Peyer's patch (tissue), 4 donors: Measurements from ENCODE around the gene IGFBP5. TPM values are rescaled to one million over a fixed set of nuclear protein-coding genes. Genes with fewer than 3 reads are reported as not detected.

Source experiments
- DNase-seq, 3 donors: peaks; one replicate each; pipeline ENCODE4 v3.0.0-alpha.2; 2017 to 2019
- H3K27ac ChIP-seq, 4 donors: fragments of 200-600 bp; sonication (generic); one replicate each; pipeline ENCODE4 v1.5.1; 2016 to 2019
- H3K27me3 ChIP-seq, 2 donors: fragments of 200-600 bp; sonication (generic); one replicate each; pipeline ENCODE4 v1.5.1; 2019
- H3K36me3 ChIP-seq, 3 donors: fragments of 200-600 bp; sonication (generic); one replicate each; pipeline ENCODE4 v1.5.1; 2016 to 2019
- H3K4me1 ChIP-seq, 4 donors: fragments of 200-600 bp; sonication (generic); one replicate each; pipeline ENCODE4 v1.5.1; 2016 to 2019
- H3K4me3 ChIP-seq, 4 donors: fragments of 200-600 bp; sonication (generic); 1 replicate in 3 of 4; 2 replicates in 1 of 4; pipeline ENCODE4 v1.5.1; 2016 to 2019; ENCODE audit warnings: mild to moderate bottlenecking in 1 of 4
- H3K9me3 ChIP-seq, 4 donors: fragments of 200-600 bp; sonication (generic); one replicate each; pipeline ENCODE4 v1.5.1; 2016 to 2019; ENCODE audit warnings: mild to moderate bottlenecking in 1 of 4
- POLR2A ChIP-seq, 2 donors: fragments of 450-650 bp; IDR thresholded peaks; one replicate each; pipeline ENCODE4 v1.5.1; 2017; ENCODE audit warnings: antibody characterized with exemption in 2 of 2, mild to moderate bottlenecking in 2 of 2, moderate library complexity in 2 of 2
- total RNA-seq, 4 donors: library from RNA; depleted of rRNA; stranded (reverse); fragments of >200 nt; gene quantifications; one replicate each; pipeline ENCODE4 v1.1.0, GENCODE V29; 2016
- TF ChIP-seq, protein P1 (sequence below), 6 experiments: fragments of 450-650 bp in 4 of 6; fragments of 200-600 bp in 2 of 6; sonication (generic) in 1 of 6; IDR thresholded peaks; one replicate each; pipeline ENCODE4 v1.5.1; 2017 to 2019; ENCODE audit warnings: antibody characterized with exemption in 6 of 6, mild to moderate bottlenecking in 3 of 6, moderate library complexity in 1 of 6

Gene IGFBP5
- total RNA-seq: 100 to 1,000 TPM in 1 of 4 donors, 10 to 100 TPM in 3; 41.5 to 183 (median 75.0) TPM

DNA sequence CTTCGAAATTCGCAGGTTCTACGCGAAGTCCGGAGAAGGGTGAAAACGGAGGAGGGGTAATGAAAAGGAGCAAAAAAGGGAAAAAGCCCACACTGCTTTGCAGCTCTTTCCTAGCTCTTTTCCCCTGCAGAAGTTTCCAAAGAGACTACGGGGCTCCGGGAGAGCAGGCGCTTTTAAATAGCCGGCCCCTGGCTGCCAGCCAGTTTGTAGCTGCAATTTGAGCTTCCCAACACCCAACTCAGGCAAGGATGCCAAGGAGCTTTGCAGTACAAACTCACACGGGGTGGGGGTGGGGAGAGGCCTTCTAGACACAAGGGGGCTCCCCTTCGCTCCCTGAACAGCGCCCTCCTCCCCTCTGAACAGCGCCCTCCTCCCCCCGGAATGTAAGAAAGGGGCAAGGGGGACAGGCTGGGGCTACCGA is at the start of gene IGFBP5:
IGFBP5 (minus strand) TSS at position 149 of the 421 bp plus-strand sequence. CDS start 774 bp downstream, outside the sequence.
- Histone ChIP-seq H3K27me3 (peaks cover 0 to 24% of the 10 kb centered on the region in 2 donors), H3K27ac (peak within 1 kb of the TSS; percentile 62 to 87 (median 70)), H3K4me3 (peak within 1 kb of the TSS; percentile 36 to 64 (median 45)), H3K4me1 (peaks cover 0 to 34% (median 5%) of the 10 kb centered on the region in 4 donors), H3K36me3 (no peaks in the 10 kb centered on the region), H3K9me3 (no peaks in the 10 kb centered on the region)
- peak; percentile 36 to 74 (median 69) for DNase-seq
- TF ChIP-seq POLR2A (IDR thresholded peaks at IDR 0.05): peak in 1 of 2 donors; percentile 36
- TF ChIP-seq, protein P1, sequence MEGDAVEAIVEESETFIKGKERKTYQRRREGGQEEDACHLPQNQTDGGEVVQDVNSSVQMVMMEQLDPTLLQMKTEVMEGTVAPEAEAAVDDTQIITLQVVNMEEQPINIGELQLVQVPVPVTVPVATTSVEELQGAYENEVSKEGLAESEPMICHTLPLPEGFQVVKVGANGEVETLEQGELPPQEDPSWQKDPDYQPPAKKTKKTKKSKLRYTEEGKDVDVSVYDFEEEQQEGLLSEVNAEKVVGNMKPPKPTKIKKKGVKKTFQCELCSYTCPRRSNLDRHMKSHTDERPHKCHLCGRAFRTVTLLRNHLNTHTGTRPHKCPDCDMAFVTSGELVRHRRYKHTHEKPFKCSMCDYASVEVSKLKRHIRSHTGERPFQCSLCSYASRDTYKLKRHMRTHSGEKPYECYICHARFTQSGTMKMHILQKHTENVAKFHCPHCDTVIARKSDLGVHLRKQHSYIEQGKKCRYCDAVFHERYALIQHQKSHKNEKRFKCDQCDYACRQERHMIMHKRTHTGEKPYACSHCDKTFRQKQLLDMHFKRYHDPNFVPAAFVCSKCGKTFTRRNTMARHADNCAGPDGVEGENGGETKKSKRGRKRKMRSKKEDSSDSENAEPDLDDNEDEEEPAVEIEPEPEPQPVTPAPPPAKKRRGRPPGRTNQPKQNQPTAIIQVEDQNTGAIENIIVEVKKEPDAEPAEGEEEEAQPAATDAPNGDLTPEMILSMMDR (IDR thresholded peaks at IDR 0.05): no peak

DNA sequence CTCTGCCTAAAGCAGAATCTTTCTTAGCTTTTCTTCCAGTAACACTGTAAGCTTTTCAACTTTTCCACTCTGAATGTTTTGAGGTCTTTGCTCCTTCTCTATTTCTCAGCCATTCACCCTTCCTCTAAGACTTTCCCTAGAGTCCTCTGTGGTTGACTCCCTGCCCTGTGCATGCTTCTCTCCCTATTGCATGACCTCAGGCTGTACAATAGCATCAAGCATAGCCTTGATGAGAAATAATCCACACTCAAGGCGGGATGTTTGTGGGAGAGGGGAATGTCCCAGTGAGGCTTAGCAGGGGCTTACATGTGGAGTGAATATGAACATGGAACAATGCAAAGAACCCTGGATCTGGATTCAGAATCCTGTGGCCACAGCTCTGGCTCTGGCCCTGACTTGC is 48.4 kb upstream of the IGFBP5 start:
- no peak overlapping the region for H3K4me3 ChIP-seq
- TF ChIP-seq, protein P1 (IDR thresholded peaks at IDR 0.05): no peak
- TF ChIP-seq POLR2A (IDR thresholded peaks at IDR 0.05): no peak
- H3K36me3 ChIP-seq: no peaks in the 10 kb centered on the region
- H3K9me3 ChIP-seq: no peaks in the 10 kb centered on the region
- no peak overlapping the region for H3K27ac ChIP-seq
- peaks cover 0 to 9% (median 0%) of the 10 kb centered on the region in 4 donors for H3K4me1 ChIP-seq
- no peaks in the 10 kb centered on the region for H3K27me3 ChIP-seq
- DNase-seq: no peak

DNA sequence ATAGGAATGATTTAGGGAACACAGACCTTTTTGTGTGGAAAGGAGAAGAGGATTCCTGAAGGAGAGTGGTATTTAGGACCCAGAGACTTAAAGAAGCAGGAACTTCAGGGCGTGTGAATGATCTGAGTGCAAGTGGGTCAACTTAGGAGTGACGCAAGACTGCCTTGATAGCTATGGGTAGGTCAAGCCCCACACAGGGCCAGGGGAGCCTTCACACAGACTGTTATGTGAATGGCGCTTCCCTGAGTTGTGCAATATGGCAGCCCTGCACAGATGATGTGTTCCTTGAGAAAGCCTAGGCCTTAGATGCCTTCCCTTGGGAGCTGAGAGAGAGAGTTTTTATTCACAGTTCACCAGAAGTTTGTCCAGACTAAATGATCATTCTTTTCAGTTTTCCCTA is 47.1 kb upstream of the IGFBP5 start:
- H3K4me3 ChIP-seq: no peak overlapping the region
- DNase-seq: peak in 1 of 3 donors; percentile 51
- no peak overlapping the region for H3K27ac ChIP-seq
- no peaks in the 10 kb centered on the region for H3K36me3 ChIP-seq
- H3K9me3 ChIP-seq: no peaks in the 10 kb centered on the region
- H3K4me1 ChIP-seq: peaks cover 0 to 9% (median 0%) of the 10 kb centered on the region in 4 donors
- H3K27me3 ChIP-seq: no peaks in the 10 kb centered on the region
- TF ChIP-seq POLR2A (IDR thresholded peaks at IDR 0.05): no peak
- TF ChIP-seq, protein P1 (IDR thresholded peaks at IDR 0.05): no peak

- Histone ChIP-seq H3K4me3 (no peak overlapping the region), H3K27me3 (no peaks in the 10 kb centered on the region), H3K36me3 (no peaks in the 10 kb centered on the region), H3K4me1 (peaks cover 0 to 9% (median 0%) of the 10 kb centered on the region in 4 donors), H3K9me3 (no peaks in the 10 kb centered on the region), H3K27ac (peak overlapping the region in 3 of 4 donors; percentile 26 to 64 (median 30))
- TF ChIP-seq, protein P1 (IDR thresholded peaks at IDR 0.05): no peak
- TF ChIP-seq POLR2A (IDR thresholded peaks at IDR 0.05): no peak
- no peak for DNase-seq
Measured at GRCh38 chr2:216741223-216741593, 45.9 kb upstream of the IGFBP5 start.

GRCh38 chr2:216740557-216741222 is 45.3 kb upstream of the IGFBP5 start:
- no peaks in the 10 kb centered on the region for H3K9me3 ChIP-seq
- DNase-seq: no peak
- H3K27me3 ChIP-seq: no peaks in the 10 kb centered on the region
- peak overlapping the region; percentile 22 to 64 (median 45) for H3K27ac ChIP-seq
- TF ChIP-seq, protein P1 (IDR thresholded peaks at IDR 0.05): no peak
- no peak for TF ChIP-seq POLR2A (IDR thresholded peaks at IDR 0.05)
- H3K4me1 ChIP-seq: peaks cover 0 to 9% (median 0%) of the 10 kb centered on the region in 4 donors
- H3K36me3 ChIP-seq: no peaks in the 10 kb centered on the region
- H3K4me3 ChIP-seq: no peak overlapping the region
